Breast epithelium (tissue), 4 donors: ENCODE measurements around the gene DDX49. TPM values are rescaled to one million over a fixed set of nuclear protein-coding genes. Genes with fewer than 3 reads are reported as not detected.

Experiments used
- DNase-seq, 2 donors: peaks; one replicate each; pipeline ENCODE4 v3.0.0-alpha.2; 2019; ENCODE audit warnings: low spot score in 2 of 2
- H3K27ac ChIP-seq, 2 donors: fragments of 200-600 bp; sonication (generic) in 1 of 2; one replicate each; pipeline ENCODE4 v1.5.1; 2016 to 2019; ENCODE audit warnings: mild to moderate bottlenecking in 1 of 2
- H3K27me3 ChIP-seq, 2 donors: fragments of 200-600 bp; sonication (generic) in 1 of 2; one replicate each; pipeline versions ENCODE4 v1.5.1 to v1.6.0; 2017 to 2019; ENCODE audit warnings: control low read depth in 1 of 2, mild to moderate bottlenecking in 1 of 2
- H3K36me3 ChIP-seq: fragments of 200-600 bp; one replicate; pipeline ENCODE4 v1.5.1; 2019
- H3K4me1 ChIP-seq, 2 donors: fragments of 200-600 bp; sonication (generic); one replicate each; pipeline ENCODE4 v1.5.1; 2016 to 2019; ENCODE audit warnings: control low read depth in 1 of 2
- H3K4me3 ChIP-seq, 3 donors: fragments of 200-600 bp; sonication (generic); 1 replicate in 2 of 3; 2 replicates in 1 of 3; pipeline ENCODE4 v1.5.1; 2016 to 2019; ENCODE audit warnings: mild to moderate bottlenecking in 3 of 3, moderate library complexity in 2 of 3
- H3K9me3 ChIP-seq, 2 donors: fragments of 200-600 bp; sonication (generic) in 1 of 2; one replicate each; pipeline ENCODE4 v1.5.1; 2016 to 2019; ENCODE audit warnings: control low read depth in 1 of 2
- CTCF ChIP-seq, 3 donors: fragments of 450-650 bp; IDR thresholded peaks; one replicate each; pipeline ENCODE4 v1.5.1; 2016 to 2017; ENCODE audit warnings: antibody characterized with exemption in 3 of 3, mild to moderate bottlenecking in 3 of 3, moderate library complexity in 3 of 3
- POLR2A ChIP-seq: fragments of 450-650 bp; IDR thresholded peaks from one replicate; pipeline ENCODE4 v1.6.1; 2016; ENCODE audit warnings: antibody characterized with exemption, mild to moderate bottlenecking, moderate library complexity
- POLR2AphosphoS5 ChIP-seq, 3 donors: sonication (generic); formaldehyde crosslinking; IDR thresholded peaks; one replicate each; pipeline ENCODE4 v1.6.1; 2017; ENCODE audit warnings: antibody characterized with exemption in 3 of 3
- intact Hi-C: fragments of 100-400 bp; cut with DNase I; formaldehyde crosslinking; loops from one replicate; pipeline ENCODE4 v1.15.1; 2023; ENCODE audit warnings: low total_unique reads
- total RNA-seq, 3 donors: library from RNA; depleted of rRNA; stranded (reverse); fragments of >200 nt; gene quantifications; one replicate each; pipeline ENCODE4 v1.1.0, GENCODE V29; 2016

Gene DDX49
- total RNA-seq, 3 donors from 2014 or later: 34.1 to 44.9 (median 40.2) TPM

- TF ChIP-seq POLR2A (no peak), POLR2AphosphoS5 (IDR thresholded peaks at IDR 0.05) (no peak), CTCF (IDR thresholded peaks at IDR 0.05) (no peak)
- intact Hi-C loops: no loop called here
- no peak overlapping the region for H3K27ac ChIP-seq
- no peak overlapping the region for H3K4me3 ChIP-seq
- H3K4me1 ChIP-seq: no peaks in the 10 kb centered on the region
- DNase-seq: no peak
- no peaks in the 10 kb centered on the region for H3K27me3 ChIP-seq
- no peaks in the 10 kb centered on the region for H3K36me3 ChIP-seq
- no peaks in the 10 kb centered on the region for H3K9me3 ChIP-seq
Observed at GRCh38 chr19:18904334-18905057, 15.0 kb upstream of the DDX49 start.

GRCh38 chr19:18905058-18905456 is 14.5 kb upstream of the DDX49 start:
- Histone ChIP-seq H3K4me3 (no peak overlapping the region), H3K36me3 (no peaks in the 10 kb centered on the region), H3K9me3 (no peaks in the 10 kb centered on the region), H3K27ac (no peak overlapping the region), H3K27me3 (no peaks in the 10 kb centered on the region), H3K4me1 (no peaks in the 10 kb centered on the region)
- TF ChIP-seq POLR2A (no peak), POLR2AphosphoS5 (IDR thresholded peaks at IDR 0.05) (no peak), CTCF (IDR thresholded peaks at IDR 0.05) (no peak)
- intact Hi-C loops: no loop called here
- no peak for DNase-seq

- Histone ChIP-seq H3K27ac (no peak overlapping the region), H3K36me3 (no peaks in the 10 kb centered on the region), H3K4me3 (no peak overlapping the region), H3K9me3 (no peaks in the 10 kb centered on the region), H3K4me1 (no peaks in the 10 kb centered on the region), H3K27me3 (no peaks in the 10 kb centered on the region)
- intact Hi-C loops: loop anchor here (1.0 kb wide), 1 partner anchor 86 kb away; no protein-coding TSS in a partner anchor
- no peak for TF ChIP-seq POLR2AphosphoS5 (IDR thresholded peaks at IDR 0.05)
- no peak for TF ChIP-seq POLR2A
- TF ChIP-seq CTCF (IDR thresholded peaks at IDR 0.05): no peak
- DNase-seq: no peak
Observed at GRCh38 chr19:18905513-18906236, 13.8 kb upstream of the DDX49 start.

- no peak overlapping the region for H3K27ac ChIP-seq
- intact Hi-C loops: loop anchor here (1.0 kb wide), 1 partner anchor 84 kb away; no protein-coding TSS in a partner anchor
- no peak for DNase-seq
- no peaks in the 10 kb centered on the region for H3K4me1 ChIP-seq
- H3K4me3 ChIP-seq: no peak overlapping the region
- H3K9me3 ChIP-seq: no peaks in the 10 kb centered on the region
- TF ChIP-seq POLR2AphosphoS5 (IDR thresholded peaks at IDR 0.05) (no peak), POLR2A (no peak), CTCF (IDR thresholded peaks at IDR 0.05) (no peak)
- no peaks in the 10 kb centered on the region for H3K36me3 ChIP-seq
- H3K27me3 ChIP-seq: no peaks in the 10 kb centered on the region
Observed at GRCh38 chr19:18906605-18907519, 12.7 kb upstream of the DDX49 start.
